Measurements from ENCODE around the gene SMIM38.

The SMIM38 gene

GRCh38 chr11:69156673-69157155 is 979 bp downstream of the SMIM38 start:
- TF ChIP-seq ZNF274 (IDR thresholded peaks at IDR 0.05; ENCODE audit: low read depth, low read length) = no peak
- no peak overlapping the region for H3K4me3 ChIP-seq (ENCODE audit: low read length)

- TF ChIP-seq ZNF274 (IDR thresholded peaks at IDR 0.05; ENCODE audit: low read depth, low read length) = no peak
- H3K4me3 ChIP-seq (ENCODE audit: low read length) = no peak overlapping the region
These were observed 1.6 kb downstream of the SMIM38 start for GRCh38 chr11:69157156-69157821.

GRCh38 chr11:69157822-69158231 is 2.1 kb downstream of the SMIM38 start:
- H3K4me3 ChIP-seq (ENCODE audit: low read length) = no peak overlapping the region
- TF ChIP-seq ZNF274 (IDR thresholded peaks at IDR 0.05; ENCODE audit: low read depth, low read length) = no peak

GRCh38 chr11:69158301-69159149 is 2.8 kb downstream of the SMIM38 start:
- H3K4me3 ChIP-seq (ENCODE audit: low read length) = no peak overlapping the region
- no peak for TF ChIP-seq ZNF274 (IDR thresholded peaks at IDR 0.05; ENCODE audit: low read depth, low read length)

- H3K4me3 ChIP-seq (ENCODE audit: low read length) = no peak overlapping the region
- TF ChIP-seq ZNF274 (IDR thresholded peaks at IDR 0.05; ENCODE audit: low read depth, low read length) = no peak
These were observed 3.6 kb downstream of the SMIM38 start for GRCh38 chr11:69159150-69159852.

GRCh38 chr11:69160296-69161116 is 4.8 kb downstream of the SMIM38 start:
- TF ChIP-seq ZNF274 (IDR thresholded peaks at IDR 0.05; ENCODE audit: low read depth, low read length) = no peak

GRCh38 chr11:69161117-69161407 is 5.3 kb downstream of the SMIM38 start:
- TF ChIP-seq ZNF274 (IDR thresholded peaks at IDR 0.05; ENCODE audit: low read depth, low read length) = no peak
- no peak overlapping the region for H3K4me3 ChIP-seq (ENCODE audit: low read length)

More at GRCh38 chr11:69160296-69161116, 4.8 kb downstream of the SMIM38 start:
- H3K4me3 ChIP-seq (ENCODE audit: low read length) = no peak overlapping the region

- H3K4me3 ChIP-seq (ENCODE audit: low read length) = no peak overlapping the region
- TF ChIP-seq ZNF274 (IDR thresholded peaks at IDR 0.05; ENCODE audit: low read depth, low read length) = no peak
These were observed 6.8 kb downstream of the SMIM38 start for GRCh38 chr11:69162505-69162904.

GRCh38 chr11:69163842-69164241 is 8.1 kb downstream of the SMIM38 start:
- no peak for TF ChIP-seq ZNF274 (IDR thresholded peaks at IDR 0.05; ENCODE audit: low read depth, low read length)
- no peak overlapping the region for H3K4me3 ChIP-seq (ENCODE audit: low read length)

- H3K4me3 ChIP-seq (ENCODE audit: low read length) = no peak overlapping the region
- no peak for TF ChIP-seq ZNF274 (IDR thresholded peaks at IDR 0.05; ENCODE audit: low read depth, low read length)
These were observed 9.1 kb downstream of the SMIM38 start for GRCh38 chr11:69164824-69165223.

GRCh38 chr11:69165775-69166174 is 10.0 kb downstream of the SMIM38 start:
- H3K4me3 ChIP-seq (ENCODE audit: low read length) = no peak overlapping the region
- TF ChIP-seq ZNF274 (IDR thresholded peaks at IDR 0.05; ENCODE audit: low read depth, low read length) = no peak

GRCh38 chr11:69166218-69167115 is 10.7 kb downstream of the SMIM38 start:
- H3K4me3 ChIP-seq (ENCODE audit: low read length) = no peak overlapping the region
- no peak for TF ChIP-seq ZNF274 (IDR thresholded peaks at IDR 0.05; ENCODE audit: low read depth, low read length)
